ENCODE measurements around the gene SUMO3.

SUMO3 gene

DNA sequence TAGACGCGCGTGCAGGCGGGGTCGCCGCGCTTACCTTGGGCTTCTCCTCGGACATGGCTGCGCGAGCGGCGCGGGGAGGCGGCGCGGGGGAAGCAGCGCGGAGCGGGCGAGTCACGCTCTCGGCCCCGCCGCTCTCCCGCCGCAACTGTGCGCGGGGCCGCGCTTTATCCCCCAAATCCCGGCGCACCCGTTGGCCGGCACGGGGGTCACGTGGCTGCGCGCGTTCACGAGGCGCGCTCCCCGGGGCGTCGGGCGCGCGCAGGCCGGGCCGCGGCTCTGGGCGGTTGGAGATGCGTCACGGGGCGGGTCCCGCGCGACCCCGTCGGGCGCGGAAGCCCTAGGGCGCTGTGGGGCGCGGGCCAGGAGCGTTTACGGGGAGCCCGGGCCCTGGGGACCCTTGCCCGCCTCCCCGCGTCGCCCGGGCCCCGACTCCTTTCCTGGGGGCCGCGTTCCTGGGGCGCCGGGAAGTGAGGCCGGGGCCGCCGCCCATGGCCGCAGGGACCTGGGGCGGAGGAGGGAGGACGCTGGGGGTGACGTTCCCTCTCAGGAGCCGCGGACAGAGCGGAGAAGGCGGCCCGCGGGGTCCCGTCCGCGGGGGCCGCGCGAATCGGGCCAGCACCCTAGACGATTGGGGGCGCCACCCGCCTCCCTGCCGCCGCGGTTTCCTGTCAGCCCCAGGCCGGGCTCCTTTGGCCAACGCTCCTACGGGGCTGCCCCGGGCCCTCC is at the start of gene SUMO3:
SUMO3 (minus strand) TSS at position 149 of the 726 bp plus-strand sequence; CDS start at position 55, 94 bp downstream.
- peak; percentile 91 for DNase-seq

DNA sequence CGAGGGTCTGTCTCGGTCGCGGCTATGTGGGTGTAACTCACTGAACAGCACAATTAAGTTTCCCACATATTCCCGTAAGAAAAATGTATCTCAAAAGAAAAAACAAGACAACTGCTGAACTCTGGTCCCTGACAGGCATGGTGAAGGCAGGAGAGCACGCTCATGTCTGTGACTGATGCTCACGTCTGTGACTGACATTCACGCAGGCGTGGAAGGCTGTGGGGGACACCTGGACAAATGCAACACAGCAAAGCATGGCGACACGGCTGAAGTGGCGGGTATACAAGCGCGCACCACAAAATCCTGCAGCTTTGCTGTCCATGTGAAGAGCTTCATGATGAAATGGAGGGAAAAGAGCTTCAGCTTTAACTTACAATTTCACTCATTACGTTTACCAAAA is 49.6 kb upstream of the SUMO3 start:
- no peak for DNase-seq

DNA sequence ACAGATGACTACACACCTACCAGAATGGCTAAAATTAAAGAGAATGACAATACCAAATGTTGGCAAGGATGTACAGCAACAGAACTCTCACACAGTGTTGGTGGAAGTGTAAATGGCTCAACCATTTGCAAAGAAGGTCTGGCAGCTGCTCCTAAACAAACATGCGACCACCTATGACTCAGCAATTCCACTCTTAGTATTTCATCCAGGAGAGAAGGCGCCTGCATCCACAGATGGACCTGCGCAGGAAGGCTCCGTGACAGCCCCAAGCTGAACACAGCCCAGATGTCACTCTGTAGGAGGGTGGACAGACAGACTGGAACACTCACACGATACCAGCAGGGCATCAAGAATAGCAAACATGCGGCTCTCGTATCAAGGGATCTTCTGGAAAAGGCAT is 48.9 kb upstream of the SUMO3 start:
- DNase-seq: no peak

DNA sequence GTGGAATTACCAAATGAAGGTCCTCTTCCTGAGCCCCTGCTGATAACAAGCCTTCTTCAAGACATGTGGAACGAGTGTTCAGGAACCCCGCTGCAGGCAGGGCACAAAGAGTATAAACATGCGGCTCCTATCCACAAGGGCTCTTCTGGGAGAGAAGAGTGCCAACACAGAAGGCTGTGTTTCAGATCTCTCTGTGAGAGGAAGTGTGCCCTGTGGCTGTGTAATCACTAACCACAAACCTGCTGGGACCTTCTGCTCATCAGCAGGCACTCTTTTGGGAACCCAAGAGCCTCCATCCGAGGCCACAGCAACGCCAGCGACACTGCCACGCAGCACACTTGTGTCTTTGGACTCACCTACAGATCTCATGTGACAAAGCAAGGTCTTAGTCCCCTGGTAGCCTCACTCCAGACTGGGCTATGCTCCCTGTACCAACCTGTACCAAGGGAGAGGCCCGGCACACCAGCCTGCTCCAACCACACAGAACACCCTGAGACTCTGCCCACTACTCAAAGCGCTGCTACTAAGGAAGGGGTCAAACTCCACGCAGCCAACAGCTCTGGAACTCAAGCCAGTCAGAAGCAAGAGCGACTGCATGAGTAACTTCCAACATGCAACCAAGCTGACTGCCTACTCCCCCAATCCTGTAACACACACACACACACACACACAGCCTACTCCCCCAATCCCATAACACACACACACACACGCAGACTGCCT is 47.9 kb upstream of the SUMO3 start:
- no peak for DNase-seq

DNA sequence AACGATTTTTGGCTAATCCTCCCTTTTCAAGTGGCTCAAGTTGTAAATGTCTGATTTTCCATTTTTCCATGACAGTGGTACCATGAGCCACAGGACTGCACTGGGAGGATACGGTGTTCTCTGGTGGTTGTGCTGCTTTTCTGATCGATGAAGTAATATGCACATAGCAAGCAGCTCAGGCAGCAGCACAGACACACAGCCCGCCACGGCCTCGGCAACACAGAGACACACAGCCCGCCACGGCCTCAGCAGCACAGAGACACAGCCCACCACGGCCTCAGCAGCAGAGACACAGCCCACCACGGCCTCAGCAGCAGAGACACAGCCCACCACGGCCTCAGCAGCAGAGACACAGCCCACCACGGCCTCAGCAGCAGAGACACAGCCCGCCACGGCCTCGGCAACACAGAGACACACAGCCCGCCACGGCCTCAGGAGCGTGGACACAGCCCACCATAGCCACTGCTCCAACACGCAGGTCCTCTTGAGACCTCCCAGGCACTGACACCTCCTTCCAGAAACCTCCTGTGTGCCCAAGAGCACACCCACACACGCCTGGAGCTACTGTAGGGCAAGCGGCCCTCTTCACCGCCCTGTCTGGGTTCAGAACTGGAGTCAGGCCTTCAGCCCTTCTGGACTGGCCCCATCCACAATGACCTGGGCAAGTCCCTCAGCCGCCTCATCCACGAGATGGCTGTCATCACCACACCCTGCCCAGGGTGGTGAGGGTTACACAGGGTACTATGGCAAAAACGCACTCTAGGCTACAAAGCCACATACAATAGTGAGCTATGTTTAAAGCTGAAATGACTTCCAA is 45.2 kb upstream of the SUMO3 start:
- no peak for DNase-seq

DNA sequence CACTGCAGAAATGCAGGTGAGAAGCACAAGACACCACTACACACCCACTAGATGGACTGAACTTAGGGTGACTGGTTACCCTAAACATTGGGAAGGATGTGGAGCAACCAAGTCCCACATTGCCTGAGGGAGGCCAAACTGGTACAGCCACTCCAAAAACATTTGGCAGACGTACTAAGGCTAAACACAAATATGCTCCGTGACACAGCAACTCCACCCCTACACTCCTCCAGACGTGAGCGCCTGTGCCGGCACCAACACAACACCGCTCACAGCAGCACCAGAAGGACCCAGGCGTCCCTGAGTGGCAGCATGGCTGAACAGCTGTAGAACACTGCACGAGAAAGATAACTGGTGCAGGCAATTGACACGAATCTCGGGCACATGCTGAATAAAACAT is 40.9 kb upstream of the SUMO3 start:
- DNase-seq: no peak

DNA sequence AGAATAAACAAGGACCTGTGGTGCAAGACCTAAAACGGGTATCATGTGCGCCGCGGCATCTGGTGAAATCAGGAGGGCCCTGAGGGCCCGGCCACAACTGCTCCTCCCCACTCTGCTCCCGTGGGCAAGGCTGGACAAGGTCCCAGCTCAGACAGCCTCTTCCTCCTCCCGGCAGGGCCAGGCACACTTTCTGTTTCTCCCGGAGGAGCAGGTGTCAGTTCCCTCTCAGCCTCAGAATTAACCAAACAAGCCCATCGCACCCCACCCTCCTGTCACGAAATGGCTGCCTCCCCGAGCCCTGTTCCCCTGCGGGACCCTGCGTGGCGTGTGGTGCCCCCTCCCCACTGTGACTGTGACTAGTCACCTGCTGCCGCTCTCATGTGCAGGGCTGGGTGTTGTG is 40.4 kb upstream of the SUMO3 start:
- no peak for DNase-seq

DNA sequence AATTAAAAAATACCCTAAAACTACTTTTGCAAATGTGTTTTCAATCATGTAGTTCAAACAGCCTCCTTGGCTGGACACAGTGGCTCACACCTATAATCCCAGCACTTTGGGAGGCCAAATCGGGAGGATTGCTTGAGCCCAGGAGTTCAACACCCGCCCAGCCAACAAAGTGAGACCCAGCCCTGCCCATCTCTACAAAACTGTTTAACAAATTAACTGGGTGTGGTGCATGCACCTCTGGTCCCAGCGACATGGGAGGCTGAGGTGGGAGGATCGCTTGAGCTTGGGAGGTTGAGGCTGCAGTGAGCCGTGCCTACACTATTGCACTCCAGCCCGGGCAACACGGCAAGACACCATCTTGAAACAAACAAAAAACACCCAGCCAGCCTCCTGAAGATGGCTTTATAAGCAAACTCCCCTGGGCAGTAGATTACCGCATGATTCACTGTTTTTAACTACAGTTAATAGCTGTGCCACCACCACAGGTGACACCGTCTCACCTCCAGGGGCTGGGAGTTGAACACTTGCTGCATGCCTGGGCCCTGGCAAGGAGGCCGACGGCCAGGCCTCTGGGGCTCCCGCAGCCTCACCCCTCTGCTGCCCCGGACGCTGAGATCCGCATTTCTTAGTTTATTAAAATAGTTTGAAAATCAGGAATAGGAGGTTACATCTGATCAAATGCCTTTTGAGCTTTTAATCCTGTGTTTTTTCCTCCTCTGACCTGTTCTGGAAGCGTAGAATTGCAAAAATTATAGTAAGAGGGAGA is 39.4 kb upstream of the SUMO3 start:
- DNase-seq: no peak

DNA sequence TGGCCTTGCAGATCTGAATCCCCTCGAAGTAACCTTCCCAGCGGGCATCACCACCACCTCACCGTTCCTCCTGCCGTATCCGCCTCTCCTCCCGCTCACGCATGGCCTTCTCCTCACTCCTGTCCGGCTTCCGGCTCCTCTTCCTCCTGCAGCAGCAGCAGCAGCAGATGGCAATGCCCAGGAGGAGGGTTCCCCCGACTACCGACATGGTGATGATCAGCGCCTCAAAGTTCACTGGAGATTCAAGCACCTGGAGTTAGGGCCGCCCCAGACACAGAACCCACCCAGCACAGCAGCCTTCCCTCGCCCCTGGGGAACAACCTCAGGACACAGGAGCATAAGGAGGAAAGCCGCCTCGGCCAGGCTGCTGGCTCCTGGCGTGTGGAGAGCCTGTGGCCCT is 38.3 kb upstream of the SUMO3 start:
- no peak for DNase-seq

DNA sequence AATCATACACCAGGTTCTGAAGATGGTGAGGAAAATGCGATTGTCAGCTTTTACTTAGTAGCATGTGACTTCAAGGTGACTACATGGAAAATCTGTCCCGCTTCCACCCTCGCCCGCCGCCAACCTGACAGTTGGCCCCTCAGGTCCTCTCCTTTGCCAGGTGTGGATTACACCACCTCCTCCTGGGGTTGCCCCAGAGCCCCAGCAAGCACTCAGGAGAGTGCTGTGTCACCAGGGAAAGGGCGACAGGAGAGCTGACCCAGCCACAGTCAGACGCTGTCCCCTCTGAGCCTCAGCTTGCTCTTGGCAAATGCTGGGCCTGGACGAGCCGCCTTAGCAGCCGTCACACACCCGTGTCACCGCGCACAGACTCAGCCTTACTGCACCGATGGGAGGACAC is 37.7 kb upstream of the SUMO3 start:
- DNase-seq: no peak

DNA sequence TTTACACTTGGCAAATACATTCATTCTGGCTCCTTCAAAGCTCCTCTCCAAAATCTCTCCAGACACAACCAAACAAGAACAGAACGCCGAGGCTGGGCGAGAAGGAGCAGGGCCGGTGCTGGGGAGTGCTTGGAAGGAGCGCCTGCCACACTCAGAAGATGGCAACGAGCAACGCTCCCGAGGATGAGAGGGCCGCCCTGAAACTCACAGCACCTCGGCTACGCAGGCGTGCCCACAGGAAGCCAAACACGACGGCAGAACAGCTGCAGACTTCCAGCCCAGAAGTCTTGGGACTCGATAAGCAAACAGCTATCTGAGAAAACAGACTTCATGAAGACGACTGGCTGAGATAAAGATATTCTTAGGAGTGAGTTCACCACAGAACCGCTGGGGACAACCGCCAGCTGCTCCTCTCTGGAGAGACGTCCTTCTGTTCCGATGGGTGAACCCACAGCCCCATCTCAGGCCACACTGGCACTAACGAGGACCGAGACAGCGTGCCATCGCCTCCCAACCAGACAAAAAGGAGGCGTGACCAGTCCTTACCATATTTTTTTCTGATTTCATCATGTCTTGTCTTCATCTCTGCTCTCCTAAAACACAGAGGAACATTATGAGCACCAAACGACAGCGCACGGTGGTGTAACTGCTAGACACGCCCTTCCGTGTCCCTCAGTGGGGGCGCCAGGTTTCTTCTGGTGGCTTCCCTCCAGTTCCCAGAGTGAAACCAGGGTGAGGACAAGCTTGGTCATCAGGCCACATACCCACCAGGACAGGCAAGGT is 37.0 kb upstream of the SUMO3 start:
- no peak for DNase-seq

DNA sequence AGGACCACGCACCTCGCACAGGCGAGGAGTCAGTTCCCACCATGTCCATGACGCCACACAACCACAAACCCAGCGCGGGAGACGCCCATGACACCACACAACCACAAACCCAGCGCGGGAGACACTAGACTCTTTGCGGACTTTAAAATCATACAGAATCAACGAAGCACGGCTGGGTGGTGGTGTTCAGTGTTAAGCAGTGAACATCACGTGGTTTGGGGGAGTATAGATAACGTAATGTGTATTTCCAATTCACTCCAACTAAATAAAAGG is 36.5 kb upstream of the SUMO3 start:
- DNase-seq: no peak

DNA sequence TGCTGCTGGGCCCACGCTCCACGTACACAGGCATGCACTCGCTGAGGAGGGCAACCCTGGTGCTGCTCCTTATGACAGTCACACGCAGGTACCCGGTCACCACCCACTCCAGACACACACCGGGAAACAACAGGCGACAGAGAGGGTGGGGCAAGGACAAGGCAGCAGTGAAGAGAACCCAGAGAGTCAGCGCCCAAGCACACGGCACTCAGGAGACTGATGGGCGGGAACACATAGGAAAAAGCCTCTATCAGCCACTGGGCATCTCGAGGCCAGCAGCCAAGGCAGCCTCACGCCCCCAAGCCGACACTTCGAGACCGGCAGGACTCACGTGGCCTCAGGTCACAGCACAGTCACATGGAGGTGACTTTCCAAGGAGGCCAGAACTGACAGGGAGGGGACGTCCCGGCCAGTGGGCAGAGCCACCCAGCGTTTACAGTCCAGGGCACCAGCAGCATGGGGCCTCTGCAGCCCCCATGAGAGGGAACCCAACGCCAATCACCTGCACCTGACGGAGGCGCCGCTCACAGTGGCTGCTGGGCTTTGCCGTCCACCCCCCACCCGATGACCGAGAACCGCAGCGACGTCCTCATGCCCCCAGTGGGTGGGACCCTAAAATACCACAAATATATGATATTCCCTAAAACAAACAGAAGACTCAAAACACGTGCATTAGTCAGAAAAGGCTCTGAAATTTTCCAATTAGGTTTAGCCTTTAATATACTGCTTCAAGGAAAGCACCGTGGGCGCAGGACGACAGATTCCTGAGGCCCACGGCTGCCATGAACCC is 35.9 kb upstream of the SUMO3 start:
- no peak for DNase-seq

DNA sequence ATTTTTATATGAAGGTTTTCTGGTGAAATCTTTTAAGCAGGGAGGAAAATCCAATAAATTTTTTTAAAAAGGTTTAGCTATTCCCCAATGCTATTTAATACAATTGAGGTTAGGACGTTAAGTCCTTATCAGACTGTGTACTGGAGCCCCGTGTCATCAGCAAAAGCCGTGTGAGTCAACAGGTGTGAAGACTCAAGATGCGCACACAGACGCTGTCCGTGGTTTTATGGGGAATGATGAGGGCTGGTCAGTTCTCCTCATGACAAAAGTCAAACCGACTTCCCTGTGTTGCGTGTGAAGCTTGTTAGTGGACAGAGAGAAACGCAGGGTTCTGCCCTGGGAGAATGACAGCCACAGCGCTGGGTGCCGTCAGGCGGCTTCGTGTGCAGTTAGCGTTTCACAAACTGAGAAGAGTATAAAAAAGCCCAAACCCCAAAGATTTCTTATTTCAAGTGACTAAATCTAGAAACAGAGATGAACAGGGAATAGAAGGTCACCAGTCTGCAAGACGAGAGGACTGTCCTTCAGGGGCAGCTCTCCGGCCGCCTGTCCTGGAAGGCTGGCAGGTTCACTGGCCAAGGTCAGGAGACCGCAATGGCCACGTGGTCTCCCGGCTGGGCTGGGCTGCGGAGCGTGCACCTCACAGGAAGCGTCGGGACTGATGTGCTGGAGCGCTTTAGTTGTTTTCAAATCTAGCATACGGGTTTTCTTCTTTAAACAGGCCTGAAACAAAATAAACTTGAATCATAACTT is 33.2 kb upstream of the SUMO3 start:
- no peak for DNase-seq

DNA sequence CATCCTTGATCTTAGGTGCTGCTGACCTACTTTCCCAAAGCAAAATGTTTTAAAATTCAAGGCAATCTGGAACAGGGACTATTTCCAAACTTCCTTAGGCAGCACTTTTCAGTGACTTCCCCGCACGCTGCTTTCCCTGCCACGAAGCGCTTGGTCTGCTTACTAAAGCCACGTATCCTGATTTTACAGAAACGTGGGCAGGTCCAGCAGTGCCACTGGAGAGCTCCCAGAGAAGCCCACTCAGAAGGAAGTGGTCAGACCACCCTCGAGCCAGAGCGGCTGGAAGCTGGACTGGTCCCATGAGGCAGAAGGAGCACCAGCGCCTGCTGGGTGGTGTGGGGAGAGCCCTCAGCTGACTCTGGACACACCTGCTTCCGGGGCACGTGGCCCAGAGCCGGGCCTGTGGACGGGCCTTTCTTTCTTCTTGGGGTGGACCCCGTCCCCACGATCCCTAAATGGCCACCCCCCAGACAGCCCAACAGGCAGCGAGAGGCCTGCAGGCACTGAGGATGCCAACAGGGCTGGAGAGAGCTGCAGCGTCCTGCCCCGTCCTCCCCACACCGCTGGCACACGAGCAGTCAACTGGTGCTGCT is 32.4 kb upstream of the SUMO3 start:
- no peak for DNase-seq

DNA sequence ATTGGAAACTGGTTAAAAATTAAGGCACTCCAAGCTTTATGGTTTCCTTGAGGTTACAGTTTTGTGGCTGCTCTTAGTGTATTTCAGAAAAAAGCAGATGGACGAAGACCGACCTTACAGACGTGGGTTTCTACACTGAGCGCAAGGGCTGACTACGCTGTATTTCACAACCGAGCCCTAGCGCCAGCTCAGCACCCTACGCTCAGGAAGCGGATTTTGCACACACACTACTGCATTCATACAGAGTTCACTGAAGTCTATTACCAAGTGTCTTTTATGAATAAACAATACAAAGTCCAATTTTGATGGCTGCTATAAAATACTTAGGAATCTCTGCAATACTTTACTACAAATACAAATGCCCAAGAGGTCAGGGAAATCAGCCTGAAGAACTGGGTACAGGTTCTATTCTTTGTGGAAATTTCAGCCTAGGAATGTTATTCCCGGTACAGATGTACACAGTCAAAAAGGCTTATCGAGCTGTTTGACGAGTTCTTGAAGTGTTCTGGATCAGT is 31.8 kb upstream of the SUMO3 start:
- DNase-seq: no peak

DNA sequence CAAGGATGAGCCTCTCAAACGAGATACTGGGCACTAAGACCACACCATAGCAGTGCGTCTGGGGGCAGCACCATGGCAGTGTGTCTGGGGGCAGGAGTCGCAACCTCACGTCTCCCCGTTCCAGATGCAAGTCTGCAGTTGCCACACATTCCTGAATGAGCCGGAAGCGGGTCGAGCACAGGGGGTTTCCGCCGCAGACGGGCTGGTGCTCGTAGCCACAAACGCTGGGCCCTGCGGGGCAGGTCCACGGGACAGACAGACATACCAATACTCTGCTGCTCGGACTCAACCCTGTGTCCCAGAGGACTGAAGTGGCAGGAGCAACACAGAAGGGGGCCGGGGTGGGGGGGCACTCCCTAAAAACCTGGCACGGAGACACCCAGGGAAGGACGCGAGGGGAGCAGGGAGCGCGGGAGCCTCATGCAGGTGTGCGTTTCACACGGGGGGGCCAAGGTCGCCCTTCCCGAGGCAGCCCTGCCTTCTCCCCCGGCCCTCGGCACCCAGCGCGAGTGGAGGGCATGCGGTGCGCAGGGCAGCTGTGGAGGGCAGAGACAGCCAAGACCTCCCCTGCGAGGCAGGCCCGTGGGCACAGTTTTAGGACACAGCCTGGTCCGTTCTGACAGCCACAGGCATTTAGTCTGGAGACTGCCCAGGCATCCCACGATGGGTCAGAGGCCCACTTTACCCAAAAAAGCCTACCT is 31.1 kb upstream of the SUMO3 start:
- no peak for DNase-seq

DNA sequence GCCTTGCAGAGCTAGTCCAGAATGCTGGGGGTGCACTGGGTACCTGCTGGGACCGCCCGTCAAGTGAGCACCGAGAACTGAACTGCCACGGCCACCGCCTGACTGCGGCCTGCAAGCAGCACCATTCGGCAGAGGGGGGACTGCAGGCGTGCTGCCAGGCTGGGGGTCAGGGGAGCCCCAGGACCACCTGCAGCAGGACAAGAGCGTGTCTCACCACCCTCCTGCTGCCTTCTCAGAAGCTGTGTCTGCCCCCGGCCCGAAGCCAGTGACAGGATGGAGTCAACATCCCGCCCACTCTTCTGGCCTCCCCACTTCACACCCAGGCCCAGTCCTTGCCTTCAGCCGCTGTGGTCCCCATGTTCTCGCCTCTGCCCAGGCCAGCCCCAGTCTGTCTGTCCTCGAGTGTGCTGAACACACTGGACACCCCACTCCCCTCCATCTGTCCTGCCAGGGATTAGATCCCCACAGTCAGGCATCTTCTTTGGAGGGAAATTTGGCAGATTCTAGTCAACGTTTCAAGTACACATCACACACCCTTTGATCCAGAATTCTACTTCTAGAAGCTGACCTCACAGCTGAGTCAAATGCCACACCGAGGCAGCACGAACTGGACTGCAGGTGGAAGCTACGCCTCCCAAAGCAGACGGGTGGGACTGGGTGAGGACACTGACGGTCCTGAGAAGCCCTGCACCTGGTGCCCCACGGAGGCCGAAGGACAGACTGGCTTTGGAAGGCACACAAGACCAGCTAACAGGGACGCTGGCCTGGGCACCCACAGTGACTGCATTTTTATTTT is 29.6 kb upstream of the SUMO3 start:
- no peak for DNase-seq

Data from activated CD4-positive, CD25-positive, alpha-beta regulatory T cell treated with anti-CD3 and anti-CD28 coated beads, Interleukin-2, amount 50 U/mL, for 72 hours (primary cell).